ENCODE data around the gene FAM163A. TPM values are rescaled to one million over a fixed set of nuclear protein-coding genes. Genes with fewer than 3 reads are reported as not detected.

Gene FAM163A
- total RNA-seq, 1 donor: under 0.01 TPM

DNA sequence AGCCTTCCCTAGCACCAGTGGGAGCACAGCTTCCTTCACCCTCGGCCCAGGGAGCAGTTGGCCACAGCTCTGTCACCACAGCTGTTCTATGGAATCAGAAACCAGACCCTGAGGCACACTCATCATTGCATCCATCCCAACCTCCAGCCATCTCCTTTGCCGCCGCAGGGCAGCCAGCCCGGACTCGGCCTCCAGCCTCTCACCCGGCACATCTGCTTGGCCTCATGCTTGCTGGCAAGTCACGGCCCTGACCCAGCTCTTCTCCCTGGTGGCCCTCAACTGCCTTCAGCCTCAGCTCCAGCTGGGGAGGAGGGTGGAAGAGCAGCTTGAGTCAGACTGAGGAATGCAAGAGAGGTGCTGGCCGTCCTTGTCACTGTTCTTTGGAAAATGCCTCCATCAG lies 74.7 kb downstream of the FAM163A start:
- H3K4me3 ChIP-seq (ENCODE audit: low read depth, low read length): no peak overlapping the region
- TF ChIP-seq, protein P1, sequence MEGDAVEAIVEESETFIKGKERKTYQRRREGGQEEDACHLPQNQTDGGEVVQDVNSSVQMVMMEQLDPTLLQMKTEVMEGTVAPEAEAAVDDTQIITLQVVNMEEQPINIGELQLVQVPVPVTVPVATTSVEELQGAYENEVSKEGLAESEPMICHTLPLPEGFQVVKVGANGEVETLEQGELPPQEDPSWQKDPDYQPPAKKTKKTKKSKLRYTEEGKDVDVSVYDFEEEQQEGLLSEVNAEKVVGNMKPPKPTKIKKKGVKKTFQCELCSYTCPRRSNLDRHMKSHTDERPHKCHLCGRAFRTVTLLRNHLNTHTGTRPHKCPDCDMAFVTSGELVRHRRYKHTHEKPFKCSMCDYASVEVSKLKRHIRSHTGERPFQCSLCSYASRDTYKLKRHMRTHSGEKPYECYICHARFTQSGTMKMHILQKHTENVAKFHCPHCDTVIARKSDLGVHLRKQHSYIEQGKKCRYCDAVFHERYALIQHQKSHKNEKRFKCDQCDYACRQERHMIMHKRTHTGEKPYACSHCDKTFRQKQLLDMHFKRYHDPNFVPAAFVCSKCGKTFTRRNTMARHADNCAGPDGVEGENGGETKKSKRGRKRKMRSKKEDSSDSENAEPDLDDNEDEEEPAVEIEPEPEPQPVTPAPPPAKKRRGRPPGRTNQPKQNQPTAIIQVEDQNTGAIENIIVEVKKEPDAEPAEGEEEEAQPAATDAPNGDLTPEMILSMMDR (IDR thresholded peaks at IDR 0.05; ENCODE audit: insufficient read depth, low read depth, low read length): no peak
- peak; percentile 65 for DNase-seq (ENCODE audit: low read depth)

DNA sequence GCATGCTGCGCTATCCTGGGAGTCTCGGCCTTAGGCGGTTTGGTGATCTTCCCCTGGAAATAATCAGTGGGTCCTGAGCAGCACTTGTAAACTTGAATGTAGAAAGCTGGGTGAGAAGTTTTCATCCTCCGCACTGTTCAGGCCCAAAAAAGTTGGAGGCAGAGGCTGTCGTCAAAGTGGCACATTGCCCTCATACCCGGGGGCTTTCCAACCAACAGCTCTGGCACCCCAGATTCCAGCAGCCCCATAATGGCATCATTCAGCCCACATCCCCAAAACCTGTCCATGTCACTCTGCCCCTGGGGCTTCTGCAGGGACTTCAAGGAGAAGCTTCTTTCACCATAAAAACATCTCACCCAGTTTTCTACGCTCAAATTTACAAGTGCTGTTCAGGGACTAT lies 75.2 kb downstream of the FAM163A start:
- TF ChIP-seq, protein P1 (IDR thresholded peaks at IDR 0.05; ENCODE audit: insufficient read depth, low read depth, low read length): no peak
- no peak overlapping the region for H3K4me3 ChIP-seq (ENCODE audit: low read depth, low read length)
- DNase-seq (ENCODE audit: low read depth): no peak

DNA sequence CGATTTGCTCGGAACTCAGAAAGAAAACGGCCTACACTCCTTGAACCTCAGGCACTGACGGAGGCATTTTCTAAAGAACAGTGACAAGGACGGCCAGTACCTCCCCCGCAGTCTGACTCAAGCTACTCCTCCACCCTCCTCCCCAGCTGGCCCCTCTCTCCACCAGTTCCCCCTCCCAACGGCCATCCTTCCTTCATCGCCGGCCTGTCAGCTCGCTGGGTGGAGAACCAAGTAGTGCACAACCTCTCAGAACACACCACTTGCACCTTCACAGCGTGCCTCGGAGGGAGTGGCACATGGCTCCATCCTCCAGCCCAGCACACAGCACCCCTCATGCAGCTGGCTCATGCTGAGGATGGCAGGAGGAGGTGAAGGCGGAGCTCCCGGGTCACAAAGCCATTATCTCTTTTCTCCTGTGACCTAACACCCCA lies 75.7 kb downstream of the FAM163A start:
- peak; percentile 44 for DNase-seq (ENCODE audit: low read depth)
- H3K4me3 ChIP-seq (ENCODE audit: low read depth, low read length): no peak overlapping the region
- TF ChIP-seq, protein P1 (IDR thresholded peaks at IDR 0.05; ENCODE audit: insufficient read depth, low read depth, low read length): no peak

DNA sequence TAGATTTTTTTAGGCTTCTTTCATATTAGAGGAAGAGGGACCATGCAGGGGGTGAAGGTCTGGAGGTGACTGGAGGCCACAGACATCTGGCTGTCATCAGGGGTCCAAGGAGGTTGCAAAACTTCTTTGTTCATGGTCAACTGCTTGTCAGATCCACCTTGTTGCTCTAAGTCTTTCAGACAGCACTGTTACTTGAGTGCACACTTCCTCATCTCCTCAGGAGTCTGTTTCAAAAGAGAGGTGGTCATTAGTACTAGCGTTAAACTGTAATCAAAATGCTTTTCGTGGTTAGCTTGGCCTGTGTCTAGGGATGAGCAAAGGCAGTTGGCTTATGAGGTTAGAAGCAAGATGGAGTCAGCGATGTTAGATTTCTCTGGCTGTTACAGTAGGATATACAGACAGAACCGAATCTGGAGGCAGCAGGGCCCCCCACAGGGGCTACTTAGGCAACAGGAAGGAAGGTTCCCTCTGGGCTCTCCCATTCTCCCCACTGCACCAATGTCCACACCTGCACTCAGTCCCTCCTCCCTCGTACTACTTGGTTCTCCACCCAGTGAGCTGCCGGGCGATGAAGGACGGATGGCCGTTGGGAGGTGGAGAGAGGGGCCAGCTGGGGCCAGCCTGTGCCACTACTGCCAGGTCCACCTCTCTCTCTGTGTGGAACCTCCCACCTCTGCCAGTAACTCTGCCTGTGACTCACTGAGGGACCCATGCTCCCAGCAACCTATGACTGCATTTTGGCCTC lies 77.3 kb downstream of the FAM163A start:
- H3K4me3 ChIP-seq (ENCODE audit: low read depth, low read length): no peak overlapping the region
- TF ChIP-seq, protein P1 (IDR thresholded peaks at IDR 0.05; ENCODE audit: insufficient read depth, low read depth, low read length): no peak
- no peak for DNase-seq (ENCODE audit: low read depth)

DNA sequence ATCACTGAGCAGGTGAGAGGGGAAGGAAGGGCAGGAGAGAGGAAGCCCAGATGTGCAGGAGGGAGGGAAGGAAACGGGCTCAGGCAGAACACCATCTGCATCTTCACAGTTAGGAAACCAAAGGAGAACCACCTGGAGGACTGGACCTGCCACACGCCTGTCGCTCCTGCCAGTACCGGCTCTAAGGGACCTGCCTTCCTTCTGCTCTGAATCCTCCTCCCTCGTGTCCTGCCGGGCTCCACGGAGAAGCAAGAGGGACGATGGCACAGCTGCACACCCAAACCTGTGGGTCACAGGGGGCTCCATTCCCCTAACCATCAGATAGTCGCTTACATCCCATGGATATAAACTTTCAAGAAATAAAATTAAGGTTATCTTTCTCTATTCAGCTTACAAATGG lies 78.4 kb downstream of the FAM163A start:
- TF ChIP-seq, protein P1 (IDR thresholded peaks at IDR 0.05; ENCODE audit: insufficient read depth, low read depth, low read length): no peak
- DNase-seq (ENCODE audit: low read depth): no peak
- H3K4me3 ChIP-seq (ENCODE audit: low read depth, low read length): no peak overlapping the region

DNA sequence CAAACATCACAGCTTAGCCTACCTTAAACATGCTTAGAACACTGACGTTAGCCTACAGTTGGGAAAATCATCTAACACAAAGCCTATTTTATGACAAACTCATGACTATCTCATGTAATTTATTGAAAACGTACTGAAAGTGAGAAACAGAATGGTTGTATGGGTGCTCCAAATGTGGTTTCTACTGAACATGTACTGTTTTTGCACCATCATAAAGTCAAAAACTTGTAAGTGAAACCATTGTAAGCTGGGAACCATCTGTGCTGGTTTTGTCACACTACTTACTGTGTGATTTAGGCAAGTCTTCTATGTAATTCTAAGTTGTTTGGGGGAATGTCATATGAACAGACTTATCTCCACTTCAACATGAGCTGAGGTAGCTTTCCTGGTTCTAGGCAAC lies 79.0 kb downstream of the FAM163A start:
- DNase-seq (ENCODE audit: low read depth): no peak
- TF ChIP-seq, protein P1 (IDR thresholded peaks at IDR 0.05; ENCODE audit: insufficient read depth, low read depth, low read length): no peak
- H3K4me3 ChIP-seq (ENCODE audit: low read depth, low read length): no peak overlapping the region

DNA sequence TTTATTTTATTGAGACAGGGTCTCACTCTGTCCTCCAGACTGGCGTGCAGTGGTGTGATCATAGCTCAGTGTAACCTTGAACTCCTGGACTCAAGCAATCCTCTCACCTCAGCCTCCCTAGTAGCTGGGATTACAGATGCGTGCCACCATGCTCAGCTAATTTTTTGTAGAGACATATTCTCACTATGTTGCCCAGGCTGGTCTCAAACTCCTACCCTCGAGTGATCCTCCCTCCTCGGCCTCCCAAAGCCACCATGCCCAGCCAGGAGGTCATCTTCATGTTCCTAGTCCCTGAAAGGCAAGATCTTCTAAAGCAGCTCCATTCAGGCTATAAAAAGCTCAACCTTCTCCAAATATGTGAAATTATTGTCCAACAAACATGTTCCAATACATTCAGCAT lies 80.6 kb downstream of the FAM163A start:
- TF ChIP-seq, protein P1 (IDR thresholded peaks at IDR 0.05; ENCODE audit: insufficient read depth, low read depth, low read length): no peak
- no peak overlapping the region for H3K4me3 ChIP-seq (ENCODE audit: low read depth, low read length)
- DNase-seq (ENCODE audit: low read depth): no peak

All from fibroblast of villous mesenchyme (primary cell).